Caki2 (cell line): Measurements from ENCODE around the gene CBR3. TPM values are rescaled to one million over a fixed set of nuclear protein-coding genes. Genes with fewer than 3 reads are reported as not detected.

Experiments used
- total RNA-seq: library from RNA; depleted of rRNA; stranded (reverse); fragments of >200 nt; shearing (Covaris generic); gene quantifications from 2 replicates; pipeline ENCODE4 v1.2.3, GENCODE V29; 2014; ENCODE audit warnings: low replicate concordance; rRNA removed

CBR3 gene
- total RNA-seq, 1 experiment from 2014 or later: 25.5 TPM

Other genes starting within 250 kb of the CBR3 start
- gene SETD4, start 74.6 kb upstream of the CBR3 start, total RNA-seq: 18.1 and 26.4 TPM in 2 replicates
- 470 and 520 TPM in 2 replicates for gene CBR1, start 65.1 kb upstream of the CBR3 start, total RNA-seq
- 21.6 and 24.9 TPM in 2 replicates for gene DOP1B, start 21.7 kb downstream of the CBR3 start, total RNA-seq
- 14.4 and 19.2 TPM in 2 replicates for gene MORC3, start 185.1 kb downstream of the CBR3 start, total RNA-seq